Keratinocyte (primary cell): Measurements from ENCODE around the gene NUP98. TPM values are rescaled to one million over a fixed set of nuclear protein-coding genes. Genes with fewer than 3 reads are reported as not detected.

Experiments
- DNase-seq: peaks from one replicate; pipeline ENCODE4 v3.0.0-alpha.2; 2011; ENCODE audit warnings: low read depth, missing footprints, low spot score
- FAIRE-seq: peaks from 2 replicates; lab custom pipeline; 2011; peaks lifted over from hg19 to GRCh38; lab: Jason Lieb, UNC
- H2AFZ ChIP-seq: 2 replicates; pipeline ENCODE4 v1.6.0; 2012; ENCODE audit warnings: low read length, control low read depth, inconsistent platforms; ENCODE audit not compliant: control insufficient read depth
- H3K27ac ChIP-seq: 2 replicates; pipeline ENCODE4 v1.5.1; 2011; ENCODE audit warnings: low read length; ENCODE audit not compliant: control insufficient read depth, insufficient read depth
- H3K27me3 ChIP-seq: 3 replicates; pipeline ENCODE4 v1.6.0; 2011; ENCODE audit warnings: low read length; ENCODE audit not compliant: control insufficient read depth, insufficient read depth; ENCODE audit errors: extremely low read depth
- H3K36me3 ChIP-seq, 2 experiments: 2 replicates in 1 of 2; 3 replicates in 1 of 2; pipeline ENCODE4 v1.5.1; 2011; ENCODE audit warnings: low read length in 2 of 2, mild to moderate bottlenecking in 1 of 2; ENCODE audit not compliant: control insufficient read depth in 2 of 2, insufficient read depth in 2 of 2; ENCODE audit errors: extremely low read depth in 1 of 2
- H3K4me1 ChIP-seq: 3 replicates; pipeline ENCODE4 v1.5.1; 2011; ENCODE audit warnings: low read length; ENCODE audit not compliant: control insufficient read depth, insufficient read depth; ENCODE audit errors: extremely low read depth
- H3K4me2 ChIP-seq: 3 replicates; pipeline ENCODE4 v1.6.0; 2011; ENCODE audit warnings: low read depth, low read length; ENCODE audit not compliant: control insufficient read depth, insufficient read depth; ENCODE audit errors: extremely low read depth
- H3K4me3 ChIP-seq, 3 experiments: fragments of 200-600 bp in 1 of 3; sonication (generic) in 1 of 3; 2 replicates in 2 of 3; 3 replicates in 1 of 3; pipeline ENCODE4 v1.5.1; 2011 to 2016; ENCODE audit warnings: low read length in 3 of 3, mild to moderate bottlenecking in 3 of 3, control low read depth in 2 of 3, inconsistent platforms in 1 of 3, low read depth in 1 of 3, mixed read lengths in 1 of 3, mixed run types in 1 of 3, moderate library complexity in 1 of 3; ENCODE audit not compliant: control insufficient read depth in 2 of 3, insufficient read depth in 2 of 3; ENCODE audit errors: extremely low read depth in 1 of 3
- H3K79me2 ChIP-seq: 2 replicates; pipeline ENCODE4 v1.6.0; 2012; ENCODE audit warnings: low read length; ENCODE audit not compliant: control insufficient read depth, insufficient read depth
- H3K9ac ChIP-seq: 3 replicates; pipeline ENCODE4 v1.6.0; 2011; ENCODE audit warnings: low read length; ENCODE audit not compliant: control insufficient read depth, insufficient read depth; ENCODE audit errors: extremely low read depth
- H3K9me1 ChIP-seq: 3 replicates; pipeline ENCODE4 v1.6.0; 2011; ENCODE audit warnings: low read length; ENCODE audit not compliant: control insufficient read depth, insufficient read depth; ENCODE audit errors: extremely low read depth
- H3K9me3 ChIP-seq: 2 replicates; pipeline ENCODE4 v1.5.1; 2012; ENCODE audit warnings: low read depth, low read length; ENCODE audit not compliant: control insufficient read depth
- H4K20me1 ChIP-seq: 3 replicates; pipeline ENCODE4 v1.6.0; 2011; ENCODE audit warnings: low read length; ENCODE audit not compliant: control insufficient read depth, insufficient read depth; ENCODE audit errors: extremely low read depth
- EZH2 ChIP-seq: IDR thresholded peaks from one replicate; pipeline ENCODE4 v1.6.1; 2012; ENCODE audit warnings: inconsistent platforms, mild to moderate bottlenecking, low read length, moderate library complexity
- dilution Hi-C: fragments of 300-500 bp; cut with MboI; formaldehyde crosslinking; loops from one replicate; pipeline ENCODE4 v1.7.0; 2020; ENCODE audit warnings: low sequenced_read_pairs; ENCODE audit not compliant: extremely low pct_ligation_motif_present
- polyA plus RNA-seq, 5 experiments: library from polyadenylated mRNA; depleted of rRNA in 3 of 5; stranded (reverse) in 3 of 5; stranded (forward) in 1 of 5; unstranded in 1 of 5; fragments of >200 nt; gene quantifications; 1 replicate in 1 of 5; 2 replicates in 3 of 5; 3 replicates in 1 of 5; pipeline versions ENCODE4 v1.2.1 to v1.2.3, GENCODE V29; 2011 to 2012; ENCODE audit warnings: missing spikeins in 2 of 5, low read depth in 1 of 5, low replicate concordance in 1 of 5
- TF ChIP-seq, protein P1 (sequence below), 3 experiments: IDR thresholded peaks in 1 of 3; conservative IDR thresholded peaks in 1 of 3; optimal IDR thresholded peaks in 1 of 3; 2 replicates in 2 of 3; 3 replicates in 1 of 3; pipeline versions ENCODE3 to v1.5.1; 2011; ENCODE audit warnings: low read length in 3 of 3, mild to moderate bottlenecking in 3 of 3, moderate library complexity in 2 of 3, control low read depth in 1 of 3, inconsistent platforms in 1 of 3; ENCODE audit not compliant: insufficient read depth in 2 of 3; ENCODE audit errors: extremely low read depth in 1 of 3

Gene NUP98
- polyA plus RNA-seq, 1 donor (not counting 4 experiments of a cell fraction or from before 2014, with no cell fraction given): 66.9 TPM

DNA sequence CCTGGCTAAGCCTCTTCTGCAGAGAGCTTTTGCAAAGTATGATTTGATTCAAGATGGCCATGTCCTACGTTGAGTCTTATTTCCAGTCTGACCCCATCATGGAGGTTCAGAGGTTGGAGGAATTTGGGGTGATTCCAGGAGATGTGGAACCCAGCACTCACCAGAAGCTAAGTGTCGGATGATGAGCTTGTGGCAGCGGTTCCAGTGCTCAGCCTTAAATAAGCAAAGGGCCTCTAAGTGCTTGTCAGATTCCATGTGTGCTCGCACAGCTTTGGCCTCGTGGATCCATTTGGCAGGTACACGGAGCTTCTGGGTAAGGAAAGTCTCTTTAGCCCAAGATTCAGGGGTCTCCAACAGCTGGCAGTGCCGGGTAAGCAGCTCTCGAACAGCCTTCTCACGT, 114.3 kb downstream of the NUP98 start:
- no peak for DNase-seq
- no peaks in the 10 kb centered on the region for H3K9me3 ChIP-seq
- no peaks in the 10 kb centered on the region for H4K20me1 ChIP-seq
- no peaks in the 10 kb centered on the region for H3K4me1 ChIP-seq
- H3K4me2 ChIP-seq: no peak overlapping the region
- no peak overlapping the region for H3K27ac ChIP-seq
- H3K36me3 ChIP-seq: peaks cover 28 to 36% of the 10 kb centered on the region in 2 experiments
- no peak for TF ChIP-seq EZH2
- TF ChIP-seq, protein P1, sequence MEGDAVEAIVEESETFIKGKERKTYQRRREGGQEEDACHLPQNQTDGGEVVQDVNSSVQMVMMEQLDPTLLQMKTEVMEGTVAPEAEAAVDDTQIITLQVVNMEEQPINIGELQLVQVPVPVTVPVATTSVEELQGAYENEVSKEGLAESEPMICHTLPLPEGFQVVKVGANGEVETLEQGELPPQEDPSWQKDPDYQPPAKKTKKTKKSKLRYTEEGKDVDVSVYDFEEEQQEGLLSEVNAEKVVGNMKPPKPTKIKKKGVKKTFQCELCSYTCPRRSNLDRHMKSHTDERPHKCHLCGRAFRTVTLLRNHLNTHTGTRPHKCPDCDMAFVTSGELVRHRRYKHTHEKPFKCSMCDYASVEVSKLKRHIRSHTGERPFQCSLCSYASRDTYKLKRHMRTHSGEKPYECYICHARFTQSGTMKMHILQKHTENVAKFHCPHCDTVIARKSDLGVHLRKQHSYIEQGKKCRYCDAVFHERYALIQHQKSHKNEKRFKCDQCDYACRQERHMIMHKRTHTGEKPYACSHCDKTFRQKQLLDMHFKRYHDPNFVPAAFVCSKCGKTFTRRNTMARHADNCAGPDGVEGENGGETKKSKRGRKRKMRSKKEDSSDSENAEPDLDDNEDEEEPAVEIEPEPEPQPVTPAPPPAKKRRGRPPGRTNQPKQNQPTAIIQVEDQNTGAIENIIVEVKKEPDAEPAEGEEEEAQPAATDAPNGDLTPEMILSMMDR (optimal IDR thresholded peaks at IDR 0.05 in 1 of 3, IDR thresholded peaks at IDR 0.05 in 1 of 3, conservative IDR thresholded peaks at IDR 0.05 in 1 of 3; ENCODE audit: extremely low read depth in 1 of 3, insufficient read depth in 2 of 3, low read length in 3 of 3): no peak
- H3K9ac ChIP-seq: no peak overlapping the region
- no peak overlapping the region for H2AFZ ChIP-seq
- no peaks in the 10 kb centered on the region for H3K9me1 ChIP-seq
- H3K27me3 ChIP-seq: no peaks in the 10 kb centered on the region
- H3K4me3 ChIP-seq: no peak overlapping the region
- no peak for FAIRE-seq
- dilution Hi-C loops: no loop called here
- no peaks in the 10 kb centered on the region for H3K79me2 ChIP-seq

DNA sequence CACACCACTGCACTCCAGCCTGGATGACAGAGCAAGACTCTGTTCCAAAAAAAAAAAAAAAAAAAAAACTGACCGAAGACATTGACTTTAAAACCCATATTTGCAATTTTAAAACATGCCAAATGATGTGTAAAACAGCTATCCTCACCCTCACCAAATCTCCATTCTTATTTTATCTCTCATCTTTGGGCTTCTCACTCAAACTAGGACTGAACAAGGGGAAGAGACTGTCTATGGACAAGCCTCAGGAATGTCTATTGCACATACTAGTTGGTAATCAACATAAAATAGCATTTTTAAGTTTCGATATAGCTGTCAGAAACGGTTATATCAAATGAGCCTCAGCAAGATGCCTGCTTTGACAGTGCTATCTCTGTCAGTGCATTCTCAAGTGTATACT, 118.3 kb downstream of the NUP98 start:
- Histone ChIP-seq H3K27me3 (no peaks in the 10 kb centered on the region), H3K9me1 (peaks cover 8% of the 10 kb centered on the region), H3K4me1 (peaks cover 18% of the 10 kb centered on the region), H3K4me3 (no peak overlapping the region), H3K27ac (no peak overlapping the region), H3K9ac (no peak overlapping the region), H3K4me2 (no peak overlapping the region), H3K79me2 (no peaks in the 10 kb centered on the region), H3K9me3 (no peaks in the 10 kb centered on the region), H2AFZ (no peak overlapping the region), H3K36me3 (peaks cover 35 to 37% of the 10 kb centered on the region in 2 experiments), H4K20me1 (no peaks in the 10 kb centered on the region)
- DNase-seq: no peak
- TF ChIP-seq, protein P1 (optimal IDR thresholded peaks at IDR 0.05 in 1 of 3, IDR thresholded peaks at IDR 0.05 in 1 of 3, conservative IDR thresholded peaks at IDR 0.05 in 1 of 3; ENCODE audit: extremely low read depth in 1 of 3, insufficient read depth in 2 of 3, low read length in 3 of 3): no peak
- no peak for TF ChIP-seq EZH2
- dilution Hi-C loops: no loop called here
- no peak for FAIRE-seq
